Loucy (cell line): Measurements from ENCODE around the gene ISCU.

Experiments
- H2AFZ ChIP-seq: fragments of 200-600 bp; sonication (generic); 2 replicates; pipeline ENCODE4 v1.6.0; 2016; ENCODE audit warnings: antibody characterized with exemption, mild to moderate bottlenecking, low read length, moderate library complexity
- H3F3A ChIP-seq: fragments of 200-600 bp; 2 replicates; pipeline ENCODE4 v1.6.0; 2016; ENCODE audit warnings: antibody characterized with exemption, low read depth, mild to moderate bottlenecking
- H3K27me3 ChIP-seq: fragments of 200-600 bp; sonication (generic); 2 replicates; pipeline ENCODE4 v1.6.1; 2014; ENCODE audit warnings: low read length, mild to moderate bottlenecking; ENCODE audit not compliant: insufficient read depth, poor library complexity, severe bottlenecking
- H3K36me3 ChIP-seq: fragments of 200-600 bp; sonication (generic); 2 replicates; pipeline ENCODE4 v1.6.1; 2016; ENCODE audit warnings: low read length; ENCODE audit not compliant: insufficient read depth
- H3K4me1 ChIP-seq: fragments of 200-600 bp; sonication (generic); 2 replicates; pipeline ENCODE4 v1.5.1; 2014; ENCODE audit warnings: low read length, mild to moderate bottlenecking; ENCODE audit not compliant: insufficient read depth, poor library complexity, severe bottlenecking
- H3K4me2 ChIP-seq: fragments of 200-600 bp; sonication (generic); 2 replicates; pipeline ENCODE4 v1.6.0; 2014; ENCODE audit warnings: antibody characterized with exemption, low read length, low read depth, mild to moderate bottlenecking; ENCODE audit not compliant: poor library complexity, severe bottlenecking
- H3K4me3 ChIP-seq: fragments of 200-600 bp; sonication (generic); 2 replicates; pipeline ENCODE4 v1.5.1; 2014; ENCODE audit warnings: low read length, mild to moderate bottlenecking, mixed read lengths; ENCODE audit not compliant: poor library complexity, severe bottlenecking
- H3K79me2 ChIP-seq: fragments of 200-600 bp; sonication (generic); 2 replicates; pipeline ENCODE4 v1.6.1; 2014; ENCODE audit warnings: low read length; ENCODE audit not compliant: insufficient read depth
- H3K9ac ChIP-seq: fragments of 200-600 bp; sonication (generic); 2 replicates; pipeline ENCODE4 v1.6.0; 2014; ENCODE audit warnings: mild to moderate bottlenecking, low read depth, low read length, moderate library complexity; ENCODE audit not compliant: poor library complexity, severe bottlenecking
- H3K9me2 ChIP-seq: fragments of 200-600 bp; sonication (generic); replicated peaks from 2 replicates; pipeline ENCODE4 v1.6.1; 2016; ENCODE audit warnings: low read depth, low read length, mixed read lengths
- H3K9me3 ChIP-seq: fragments of 200-600 bp; sonication (generic); 2 replicates; pipeline ENCODE4 v1.6.1; 2014; ENCODE audit warnings: mild to moderate bottlenecking, antibody characterized with exemption, low read length, low read depth; ENCODE audit not compliant: insufficient read depth
- H4K20me1 ChIP-seq: fragments of 200-600 bp; sonication (generic); 2 replicates; pipeline ENCODE4 v1.6.0; 2014; ENCODE audit warnings: antibody characterized with exemption, low read length, mild to moderate bottlenecking; ENCODE audit not compliant: insufficient read depth, poor library complexity, severe bottlenecking
- EZH2phosphoT487 ChIP-seq: fragments of 200-600 bp; IDR thresholded peaks from 2 replicates; pipeline ENCODE4 v1.6.1; 2018; ENCODE audit warnings: antibody characterized with exemption, mild to moderate bottlenecking, moderate library complexity, borderline replicate concordance
- TF ChIP-seq, protein P1 (sequence below): fragments of 200-600 bp; sonication (generic); conservative IDR thresholded peaks from 2 replicates; pipeline ENCODE4 v1.5.1; 2014; ENCODE audit warnings: mild to moderate bottlenecking, antibody characterized with exemption, low read length

The ISCU gene

DNA sequence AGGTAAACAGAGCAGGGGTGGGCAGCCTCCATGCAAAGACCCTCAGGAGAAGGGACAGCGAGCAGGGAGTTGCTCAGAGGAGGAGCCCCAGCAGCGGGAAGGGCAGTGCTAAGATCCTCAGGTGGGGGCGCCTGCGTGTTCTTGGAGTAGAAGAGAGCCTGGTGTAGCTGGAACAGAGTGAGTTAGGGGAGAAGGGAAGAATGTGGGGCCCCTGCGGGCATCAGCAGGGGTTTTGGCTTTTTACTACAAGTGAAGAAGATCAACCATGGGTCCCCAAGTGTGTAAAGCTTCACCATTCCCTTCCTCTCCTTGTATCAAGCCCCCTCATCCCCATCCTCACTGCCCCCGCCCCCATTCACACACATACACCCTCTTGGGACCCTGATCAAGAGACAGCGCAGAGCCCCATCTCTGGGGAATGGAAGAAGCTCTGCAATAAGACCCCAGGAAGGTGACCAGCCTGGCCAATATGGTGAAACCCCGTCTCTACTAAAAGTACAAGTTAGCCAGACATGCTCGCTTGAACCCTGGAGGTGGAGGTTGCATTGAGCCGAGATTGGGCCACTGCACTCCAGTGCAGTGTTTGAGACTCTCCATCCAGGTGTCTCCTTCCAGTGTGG is 45.7 kb downstream of the ISCU start:
- no peak overlapping the region for H3K4me3 ChIP-seq
- no peaks in the 10 kb centered on the region for H4K20me1 ChIP-seq
- no peaks in the 10 kb centered on the region for H3F3A ChIP-seq
- no peak overlapping the region for H3K4me2 ChIP-seq
- H3K9me3 ChIP-seq: no peaks in the 10 kb centered on the region
- H3K36me3 ChIP-seq: no peaks in the 10 kb centered on the region
- H3K27me3 ChIP-seq: no peaks in the 10 kb centered on the region
- no peak overlapping the region for H3K9ac ChIP-seq
- H3K4me1 ChIP-seq: peaks cover 4% of the 10 kb centered on the region
- TF ChIP-seq, protein P1, sequence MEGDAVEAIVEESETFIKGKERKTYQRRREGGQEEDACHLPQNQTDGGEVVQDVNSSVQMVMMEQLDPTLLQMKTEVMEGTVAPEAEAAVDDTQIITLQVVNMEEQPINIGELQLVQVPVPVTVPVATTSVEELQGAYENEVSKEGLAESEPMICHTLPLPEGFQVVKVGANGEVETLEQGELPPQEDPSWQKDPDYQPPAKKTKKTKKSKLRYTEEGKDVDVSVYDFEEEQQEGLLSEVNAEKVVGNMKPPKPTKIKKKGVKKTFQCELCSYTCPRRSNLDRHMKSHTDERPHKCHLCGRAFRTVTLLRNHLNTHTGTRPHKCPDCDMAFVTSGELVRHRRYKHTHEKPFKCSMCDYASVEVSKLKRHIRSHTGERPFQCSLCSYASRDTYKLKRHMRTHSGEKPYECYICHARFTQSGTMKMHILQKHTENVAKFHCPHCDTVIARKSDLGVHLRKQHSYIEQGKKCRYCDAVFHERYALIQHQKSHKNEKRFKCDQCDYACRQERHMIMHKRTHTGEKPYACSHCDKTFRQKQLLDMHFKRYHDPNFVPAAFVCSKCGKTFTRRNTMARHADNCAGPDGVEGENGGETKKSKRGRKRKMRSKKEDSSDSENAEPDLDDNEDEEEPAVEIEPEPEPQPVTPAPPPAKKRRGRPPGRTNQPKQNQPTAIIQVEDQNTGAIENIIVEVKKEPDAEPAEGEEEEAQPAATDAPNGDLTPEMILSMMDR: no peak
- no peak for TF ChIP-seq EZH2phosphoT487
- H3K79me2 ChIP-seq: no peaks in the 10 kb centered on the region
- no peaks in the 10 kb centered on the region for H3K9me2 ChIP-seq
- H2AFZ ChIP-seq: no peak overlapping the region

DNA sequence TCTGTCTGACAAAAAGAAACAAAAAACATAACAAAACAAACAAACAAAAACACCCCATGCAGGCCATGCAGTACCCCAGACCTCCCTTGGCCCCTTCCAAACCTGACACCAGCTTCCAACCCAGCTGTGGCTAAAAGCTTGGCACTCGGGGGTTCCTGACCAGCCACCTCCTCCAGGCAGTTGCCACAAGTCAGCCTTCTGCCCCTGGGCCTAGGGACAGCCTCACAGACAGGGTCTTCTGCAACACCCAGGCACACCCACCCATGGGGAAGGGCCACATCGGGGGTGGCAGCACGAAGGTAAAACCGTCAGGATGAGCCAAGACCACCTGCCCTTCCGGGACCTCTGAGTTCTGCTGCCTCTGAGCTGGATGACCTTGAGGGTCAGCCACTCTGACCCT is 46.2 kb downstream of the ISCU start:
- Histone ChIP-seq H3K4me2 (no peak overlapping the region), H3K9ac (no peak overlapping the region), H3K4me3 (no peak overlapping the region), H3F3A (no peaks in the 10 kb centered on the region), H3K9me3 (no peaks in the 10 kb centered on the region), H3K9me2 (no peaks in the 10 kb centered on the region), H2AFZ (no peak overlapping the region), H3K27me3 (no peaks in the 10 kb centered on the region), H3K79me2 (no peaks in the 10 kb centered on the region), H4K20me1 (no peaks in the 10 kb centered on the region), H3K36me3 (no peaks in the 10 kb centered on the region), H3K4me1 (peaks cover 4% of the 10 kb centered on the region)
- no peak for TF ChIP-seq EZH2phosphoT487
- TF ChIP-seq, protein P1: no peak

DNA sequence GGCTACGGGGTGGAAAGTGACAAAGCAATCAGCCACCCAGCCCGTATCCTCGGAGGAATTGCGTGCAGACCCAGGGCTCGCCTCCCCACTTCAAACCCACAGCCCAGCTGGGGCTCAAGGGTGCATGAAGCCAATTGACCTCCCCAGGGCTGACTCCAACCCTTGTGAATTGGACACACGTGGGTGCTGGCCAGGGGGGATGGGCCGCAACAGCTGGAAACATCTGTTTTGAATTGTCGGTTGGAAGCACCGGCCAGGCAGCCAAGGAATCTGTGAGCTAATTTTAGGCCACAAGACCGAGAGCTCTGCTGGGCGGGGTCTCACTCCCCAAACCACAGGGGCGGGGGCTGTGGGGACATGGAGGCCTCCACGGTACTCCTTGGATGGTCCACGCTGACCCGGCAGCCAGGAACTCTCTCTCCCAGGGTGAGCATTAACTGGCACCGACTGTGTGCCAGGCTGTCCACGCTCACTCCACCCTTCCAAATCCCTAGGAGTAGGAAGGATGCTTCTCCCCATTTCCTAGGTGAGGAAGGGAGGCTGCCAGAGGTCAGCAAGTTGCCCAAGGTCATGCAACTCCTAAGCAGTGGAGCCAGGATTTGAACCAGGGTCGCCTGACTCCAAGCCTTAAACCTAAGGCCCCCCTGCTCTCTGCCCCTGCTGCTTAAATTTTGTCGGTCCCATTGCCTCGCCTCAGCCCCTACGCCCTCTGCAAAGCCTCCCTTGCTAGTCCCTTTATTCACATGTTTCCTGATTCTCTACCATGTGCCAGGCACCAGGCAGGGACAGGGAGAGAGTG is 47.3 kb downstream of the ISCU start:
- no peak overlapping the region for H3K4me2 ChIP-seq
- H2AFZ ChIP-seq: no peak overlapping the region
- TF ChIP-seq, protein P1: no peak
- TF ChIP-seq EZH2phosphoT487: no peak

More for the DNA sequence above, 47.3 kb downstream of the ISCU start:
- Histone ChIP-seq H3K4me3 (no peak overlapping the region), H4K20me1 (no peaks in the 10 kb centered on the region), H3K4me1 (peaks cover 4% of the 10 kb centered on the region), H3K9me2 (no peaks in the 10 kb centered on the region), H3K27me3 (no peaks in the 10 kb centered on the region), H3K79me2 (no peaks in the 10 kb centered on the region), H3K9me3 (no peaks in the 10 kb centered on the region), H3K36me3 (no peaks in the 10 kb centered on the region), H3F3A (no peaks in the 10 kb centered on the region), H3K9ac (no peak overlapping the region)
